Esophagus squamous epithelium (tissue), 4 donors: Measurements from ENCODE around the gene UGT3A1.

ENCODE experiments used
- POLR2A ChIP-seq, 4 donors: fragments of 450-650 bp; IDR thresholded peaks; one replicate each; pipeline ENCODE4 v1.6.1; 2017; ENCODE audit warnings: antibody characterized with exemption in 4 of 4, mild to moderate bottlenecking in 4 of 4, moderate library complexity in 3 of 4
- TF ChIP-seq, protein P1 (sequence below), 6 experiments: fragments of 450-650 bp in 4 of 6; fragments of 200-600 bp in 2 of 6; sonication (generic) in 2 of 6; IDR thresholded peaks; one replicate each; pipeline ENCODE4 v1.5.1; 2016 to 2019; ENCODE audit warnings: antibody characterized with exemption in 6 of 6, mild to moderate bottlenecking in 4 of 6, moderate library complexity in 4 of 6

DNA sequence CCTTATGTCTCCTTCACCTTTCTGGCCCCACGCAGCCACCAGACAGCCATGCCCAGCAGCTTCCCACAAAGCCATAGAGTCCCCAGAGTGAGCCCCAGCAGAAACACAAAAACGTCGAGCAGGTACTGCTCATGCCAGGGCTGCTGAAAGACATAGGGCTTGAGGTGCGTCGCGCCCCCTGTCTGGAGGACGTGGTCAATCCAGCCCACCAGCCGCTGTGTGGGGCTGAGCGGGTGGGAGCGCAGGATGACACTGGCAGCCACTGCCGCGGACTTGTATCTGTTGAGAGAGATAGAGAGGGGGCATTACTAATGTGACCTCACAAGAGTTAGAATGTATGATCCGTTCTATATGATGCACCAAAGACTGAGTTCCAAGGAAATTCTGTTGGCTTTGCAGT is 44.5 kb upstream of the UGT3A1 start:
- TF ChIP-seq, protein P1, sequence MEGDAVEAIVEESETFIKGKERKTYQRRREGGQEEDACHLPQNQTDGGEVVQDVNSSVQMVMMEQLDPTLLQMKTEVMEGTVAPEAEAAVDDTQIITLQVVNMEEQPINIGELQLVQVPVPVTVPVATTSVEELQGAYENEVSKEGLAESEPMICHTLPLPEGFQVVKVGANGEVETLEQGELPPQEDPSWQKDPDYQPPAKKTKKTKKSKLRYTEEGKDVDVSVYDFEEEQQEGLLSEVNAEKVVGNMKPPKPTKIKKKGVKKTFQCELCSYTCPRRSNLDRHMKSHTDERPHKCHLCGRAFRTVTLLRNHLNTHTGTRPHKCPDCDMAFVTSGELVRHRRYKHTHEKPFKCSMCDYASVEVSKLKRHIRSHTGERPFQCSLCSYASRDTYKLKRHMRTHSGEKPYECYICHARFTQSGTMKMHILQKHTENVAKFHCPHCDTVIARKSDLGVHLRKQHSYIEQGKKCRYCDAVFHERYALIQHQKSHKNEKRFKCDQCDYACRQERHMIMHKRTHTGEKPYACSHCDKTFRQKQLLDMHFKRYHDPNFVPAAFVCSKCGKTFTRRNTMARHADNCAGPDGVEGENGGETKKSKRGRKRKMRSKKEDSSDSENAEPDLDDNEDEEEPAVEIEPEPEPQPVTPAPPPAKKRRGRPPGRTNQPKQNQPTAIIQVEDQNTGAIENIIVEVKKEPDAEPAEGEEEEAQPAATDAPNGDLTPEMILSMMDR (IDR thresholded peaks at IDR 0.05): no peak
- no peak for TF ChIP-seq POLR2A (IDR thresholded peaks at IDR 0.05)
